Kidney tubule cell (primary cell): ENCODE measurements around the gene AGPAT2.

Experiments
- DNase-seq: peaks from one replicate; pipeline ENCODE4 v3.0.0-alpha.2; 2018; ENCODE audit warnings: low spot score

Gene AGPAT2

DNA sequence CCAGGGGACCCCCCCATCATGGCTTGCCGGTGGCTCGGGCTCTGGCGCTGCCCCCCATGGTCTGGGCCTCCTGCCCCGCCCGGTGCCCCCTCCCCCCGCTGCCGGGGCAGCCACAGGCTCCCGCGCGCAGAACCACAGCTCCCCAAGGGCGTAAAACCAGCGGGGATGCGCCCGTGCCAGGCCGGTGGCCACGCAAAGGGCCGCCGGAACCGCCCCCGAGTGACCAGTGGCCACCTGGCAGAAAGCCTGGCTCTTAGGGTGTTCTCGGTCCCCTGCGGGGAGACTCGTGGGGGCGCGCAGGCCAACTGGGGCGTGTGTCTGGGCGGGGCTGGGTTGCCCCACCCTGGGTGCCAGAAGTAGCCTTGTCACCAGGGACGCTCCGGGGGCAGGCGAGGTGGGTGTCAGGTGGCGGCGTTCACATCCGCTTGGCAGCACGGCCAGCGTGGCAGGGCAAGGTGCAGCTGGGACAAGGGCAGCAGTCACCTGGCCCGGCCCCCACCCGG, 515 bp upstream of the AGPAT2 start:
- DNase-seq, result no peak

DNA sequence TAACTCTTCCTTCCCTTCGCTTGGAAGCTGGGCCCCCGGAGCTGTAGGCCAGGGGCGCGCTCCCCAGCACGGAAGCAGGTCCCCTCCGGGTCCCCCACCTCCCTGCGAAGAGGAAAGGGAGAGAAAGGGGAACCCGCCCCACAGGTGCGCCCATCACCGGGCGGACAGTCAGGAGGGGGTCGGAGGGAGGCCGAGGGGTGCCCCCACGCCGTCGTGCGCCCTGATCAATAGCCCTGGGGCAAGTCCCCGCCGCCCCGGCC, 793 bp downstream of the AGPAT2 start:
- DNase-seq, result no peak

DNA sequence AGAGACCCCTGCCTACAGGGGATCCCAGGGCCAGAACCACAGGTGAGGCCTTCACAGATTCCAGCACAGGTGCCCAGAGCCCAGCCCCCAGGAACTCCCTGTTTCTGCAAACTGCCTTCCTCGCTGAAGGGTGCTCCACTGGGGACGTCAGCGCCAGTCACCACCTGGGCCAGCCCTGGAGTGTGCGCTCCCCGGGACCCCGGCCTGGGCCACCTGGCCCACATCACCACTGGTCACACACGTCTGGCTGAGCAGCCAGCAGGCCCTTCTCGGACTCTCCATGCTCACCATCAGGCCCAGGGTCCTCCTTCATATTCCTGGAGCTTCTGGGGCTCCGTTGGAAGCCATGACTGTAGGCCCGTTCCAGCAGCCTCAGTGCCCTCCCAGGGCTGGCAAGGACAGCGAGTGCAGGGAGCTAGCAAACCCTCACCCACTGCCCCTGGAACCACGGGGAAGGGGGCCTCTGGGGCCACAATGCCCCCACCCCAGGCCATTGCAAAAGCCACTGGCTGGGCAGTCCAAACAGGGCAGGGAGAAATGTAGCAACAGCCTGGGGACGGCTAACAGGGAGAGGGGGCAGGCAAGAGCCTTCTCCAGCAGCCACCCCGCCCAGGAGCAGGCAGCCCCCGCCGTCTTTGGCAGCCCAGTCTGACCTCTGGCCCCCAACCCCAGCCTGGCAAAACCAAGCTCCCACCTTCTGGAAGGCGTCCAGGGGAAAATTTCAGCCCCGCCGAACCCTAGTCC, 1.3 kb downstream of the AGPAT2 start:
- DNase-seq, result peak; percentile 13

DNA sequence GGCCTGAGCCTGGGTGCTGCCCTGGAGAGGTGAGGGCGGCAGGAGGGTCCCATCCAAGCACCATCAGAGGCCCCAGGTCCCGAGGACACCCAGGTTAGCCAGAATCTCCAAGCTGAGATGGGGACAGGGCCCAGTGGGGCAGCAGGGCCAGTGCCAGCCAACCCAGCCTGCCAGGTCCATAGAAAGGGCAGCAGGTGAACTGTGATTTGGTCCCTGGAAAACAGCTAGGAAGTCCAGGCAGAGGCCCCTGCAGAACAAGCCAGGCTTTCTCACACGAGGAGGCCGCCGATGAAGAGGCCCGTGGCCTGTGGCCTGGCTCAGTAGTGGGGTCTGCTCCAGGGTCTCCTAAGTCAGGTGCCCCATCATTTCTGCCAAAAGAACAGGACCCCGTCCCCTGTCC, 2.0 kb downstream of the AGPAT2 start:
- no peak for DNase-seq

DNA sequence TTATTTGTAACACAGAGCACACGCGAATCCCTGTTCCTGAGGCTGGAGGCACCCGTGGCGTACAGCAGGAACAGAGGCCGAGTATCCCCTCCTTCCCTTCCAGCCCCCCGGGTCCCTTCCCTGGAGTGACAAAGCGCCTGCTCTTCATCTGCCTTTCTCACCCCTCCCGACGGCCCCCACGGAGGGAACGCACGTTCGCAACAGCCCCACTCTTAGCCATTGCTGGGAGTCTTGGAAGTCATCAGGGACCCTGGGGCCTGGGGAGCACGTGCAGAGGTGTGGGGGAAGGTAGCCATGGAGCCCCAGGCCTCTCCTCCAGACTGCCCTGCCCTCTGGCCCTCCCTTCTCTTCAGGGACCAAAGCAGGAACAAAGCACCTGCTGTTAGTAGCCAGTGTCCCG, 2.5 kb downstream of the AGPAT2 start:
- DNase-seq, result no peak

DNA sequence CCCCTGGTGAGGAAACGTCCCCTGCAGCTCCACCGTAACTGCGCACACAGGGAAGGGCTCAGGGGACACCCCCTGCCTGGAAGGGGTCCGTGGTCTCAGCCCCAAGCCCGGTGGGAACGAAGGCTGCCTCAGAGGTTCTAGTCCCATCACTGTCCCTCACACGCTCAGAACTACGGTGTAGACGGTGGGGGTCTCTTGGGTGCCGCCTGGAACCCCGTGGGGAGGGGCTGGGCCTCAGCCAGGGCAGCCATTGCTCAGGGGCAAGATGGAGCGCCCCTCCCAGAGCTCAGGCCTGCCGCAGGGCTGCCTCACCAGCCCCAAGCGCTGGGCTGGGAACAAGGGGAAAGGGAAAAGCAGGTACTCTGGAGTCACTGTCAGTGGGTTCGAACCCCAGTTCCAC, 2.9 kb downstream of the AGPAT2 start:
- no peak for DNase-seq

DNA sequence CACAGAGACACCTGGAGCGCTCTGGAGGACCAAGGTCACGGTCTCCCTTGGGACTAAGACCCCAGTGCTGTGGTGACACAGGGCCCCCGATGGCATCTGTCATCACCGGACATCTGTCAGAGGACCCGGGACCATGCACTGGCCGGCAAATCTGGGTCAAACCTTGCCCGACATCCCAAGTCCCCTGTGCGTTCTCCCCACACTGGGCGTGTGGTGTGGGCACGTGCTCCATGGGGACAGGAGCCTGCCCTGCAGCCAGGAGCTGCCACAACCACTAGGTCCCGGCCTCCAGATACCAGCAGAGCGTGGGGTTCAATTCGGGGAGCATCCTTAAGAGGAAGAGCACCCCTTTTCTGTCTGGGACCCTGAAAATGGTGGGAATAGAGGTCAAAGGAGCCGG, 3.5 kb downstream of the AGPAT2 start:
- no peak for DNase-seq

DNA sequence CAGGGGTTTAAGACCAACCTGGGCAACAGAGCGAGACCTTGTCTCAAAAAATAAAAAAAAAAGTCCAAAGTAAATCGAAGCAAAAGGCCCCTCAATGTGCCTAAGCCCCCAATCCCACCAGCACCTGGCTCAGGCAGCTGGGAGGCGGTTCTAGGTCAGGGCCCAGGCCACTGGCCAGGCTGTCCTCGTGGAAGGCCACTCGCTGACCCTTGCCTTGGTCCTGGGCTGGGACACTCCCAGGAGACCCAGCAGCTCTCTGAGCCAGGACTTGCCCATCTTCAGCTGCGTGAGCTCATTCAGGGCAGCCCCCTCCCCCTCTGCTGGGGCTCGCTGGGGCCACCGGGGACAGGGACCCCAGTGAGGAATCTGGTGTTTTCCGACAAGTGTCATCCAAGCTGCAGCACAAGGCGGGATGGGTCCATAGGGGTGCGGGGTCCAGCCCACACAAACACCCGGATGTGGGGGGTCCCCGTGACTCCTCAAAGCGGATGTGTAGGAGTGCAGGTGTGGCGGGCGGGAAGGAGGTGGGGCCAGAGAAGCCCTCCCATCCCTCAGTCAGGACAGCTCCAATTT, 4.0 kb downstream of the AGPAT2 start:
- DNase-seq, result no peak

DNA sequence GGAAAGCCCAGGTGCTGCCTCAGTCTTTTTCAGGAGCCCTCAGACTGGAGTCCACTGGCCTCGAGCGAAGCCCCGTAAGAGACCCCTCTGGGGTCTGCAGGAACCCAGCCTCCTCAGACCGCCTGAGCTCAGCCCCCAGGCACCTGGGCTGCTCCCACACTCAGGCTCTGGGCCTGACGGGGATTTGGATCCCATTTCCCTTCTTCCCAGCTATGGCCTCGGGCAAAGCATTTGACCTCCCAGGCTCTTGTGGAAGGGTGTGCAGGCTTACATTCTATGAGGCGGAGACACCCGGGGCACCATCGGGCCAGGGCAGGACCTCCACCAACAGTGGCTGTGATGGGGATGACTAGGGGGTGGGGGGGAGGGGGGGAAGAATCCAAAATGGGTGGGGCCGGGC, 4.5 kb downstream of the AGPAT2 start:
- DNase-seq, result no peak

DNA sequence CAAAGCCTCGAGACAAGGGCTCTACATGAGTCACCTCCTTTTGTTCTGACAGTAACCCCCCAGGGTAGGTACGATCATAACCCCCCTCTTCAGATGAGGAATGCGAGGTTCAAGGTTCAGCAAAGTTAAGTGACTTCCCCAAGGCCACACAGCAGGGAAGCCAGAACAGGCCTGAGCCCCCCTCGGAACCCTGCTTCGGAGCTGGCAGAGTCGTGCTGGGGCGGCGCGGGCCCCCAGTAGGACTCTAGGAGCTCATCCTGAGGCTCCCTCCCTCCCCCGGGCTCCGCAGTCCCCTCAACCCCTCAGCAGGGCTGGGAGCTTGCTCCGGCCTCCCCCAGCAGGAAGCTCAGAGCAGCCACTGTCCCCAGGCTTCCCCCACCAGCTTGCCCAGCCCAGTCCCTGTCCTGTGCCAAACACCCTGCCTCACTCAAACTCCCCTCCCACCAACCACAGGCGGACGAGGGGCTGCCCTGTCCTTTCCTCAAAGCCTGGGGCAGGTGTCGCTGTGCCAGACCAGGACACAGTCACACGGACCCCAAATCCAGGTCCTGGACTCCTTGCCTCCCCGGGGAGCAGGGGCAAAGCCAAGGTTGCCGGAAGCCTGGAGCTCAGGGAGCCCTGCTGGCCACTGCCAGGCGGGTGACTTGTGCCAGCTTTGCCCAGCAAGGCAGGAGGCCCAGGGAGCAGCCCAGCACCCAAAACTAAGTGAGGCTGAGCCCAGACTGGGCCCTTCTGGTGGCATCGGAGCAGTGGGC, 5.1 kb downstream of the AGPAT2 start:
- DNase-seq, result no peak

DNA sequence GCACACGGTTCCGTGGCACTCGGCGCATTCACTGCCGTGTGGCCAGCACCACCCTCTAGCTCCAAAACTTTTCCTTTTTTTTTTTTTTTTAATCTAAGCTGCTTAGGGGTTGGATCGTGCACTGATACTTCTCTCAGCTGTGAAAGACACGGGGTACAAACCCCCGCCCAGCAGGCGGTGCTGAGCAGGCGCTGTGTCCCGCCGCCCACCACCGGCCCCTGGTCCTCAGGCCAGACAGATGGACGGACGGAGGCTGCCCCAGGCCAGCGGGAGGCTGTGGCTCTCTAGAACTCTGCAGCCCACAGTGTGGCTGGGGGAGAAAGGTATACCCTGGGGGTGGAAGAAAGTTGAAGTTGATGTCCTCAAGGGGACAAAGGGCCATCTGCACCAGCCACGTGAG, 6.2 kb downstream of the AGPAT2 start:
- DNase-seq, result no peak

DNA sequence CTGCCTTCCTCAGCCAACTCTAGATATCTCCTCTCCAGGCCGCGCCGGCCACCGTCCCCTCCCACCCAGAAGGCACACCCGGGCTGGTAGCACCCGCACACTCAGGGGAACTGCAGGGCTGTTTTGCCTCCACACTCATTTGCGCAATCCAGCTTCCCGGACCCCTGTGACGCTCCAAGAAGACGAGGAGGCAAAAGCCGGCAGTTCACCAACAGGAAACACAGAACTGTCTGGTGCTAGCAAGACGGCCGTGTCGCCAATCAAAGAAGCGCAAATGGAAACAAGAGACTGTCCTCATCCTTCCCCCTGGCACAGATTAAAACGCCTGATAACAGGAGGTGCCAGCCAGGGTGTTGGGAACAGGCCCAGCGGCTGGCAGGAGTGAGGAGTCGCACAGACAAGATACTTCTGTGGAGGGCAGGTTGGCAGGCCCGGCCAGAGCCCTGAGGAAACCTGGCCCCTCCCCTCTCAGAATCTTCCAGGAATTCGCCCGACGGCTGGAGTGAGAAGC, 7.8 kb downstream of the AGPAT2 start:
- no peak for DNase-seq

DNA sequence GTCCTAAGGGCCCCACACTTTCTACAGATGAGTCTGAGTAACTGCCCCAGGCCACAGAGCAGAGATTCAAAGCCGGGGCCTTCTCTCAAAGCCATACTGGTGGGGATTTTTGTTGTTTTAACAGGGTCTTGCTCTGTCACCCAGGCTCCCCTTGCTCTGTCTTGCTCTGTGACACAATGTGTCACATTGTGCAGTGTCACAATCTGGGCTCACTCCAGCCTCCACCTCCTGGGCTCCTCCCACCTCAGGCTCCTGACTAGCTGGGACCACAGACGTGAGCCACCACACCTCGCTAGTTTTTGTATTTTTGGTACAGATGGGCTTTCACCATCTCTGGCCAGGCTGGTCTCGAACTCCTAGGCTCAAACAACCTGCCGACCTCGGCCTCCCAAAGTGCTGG, 8.6 kb downstream of the AGPAT2 start:
- no peak for DNase-seq

DNA sequence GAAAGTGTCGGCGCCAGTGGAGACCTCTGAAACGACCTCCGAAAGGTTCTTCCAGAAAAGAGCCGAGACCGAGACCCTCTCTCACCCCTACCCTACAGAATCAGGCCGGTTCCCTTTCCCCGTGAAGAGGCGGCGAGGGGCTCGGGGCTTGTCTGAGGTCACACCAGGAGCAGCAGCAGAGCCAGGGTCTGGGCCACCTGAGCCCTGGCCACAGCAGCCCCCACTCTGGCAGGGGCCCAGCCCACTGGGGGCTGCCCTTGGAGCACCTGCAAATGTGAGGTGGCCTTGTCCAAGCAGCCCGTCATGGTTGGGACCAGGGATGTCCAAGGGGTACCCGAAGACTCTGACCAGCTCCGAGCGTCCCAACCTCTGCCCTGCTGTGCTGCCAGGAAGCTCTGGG, 9.2 kb downstream of the AGPAT2 start:
- no peak for DNase-seq

DNA sequence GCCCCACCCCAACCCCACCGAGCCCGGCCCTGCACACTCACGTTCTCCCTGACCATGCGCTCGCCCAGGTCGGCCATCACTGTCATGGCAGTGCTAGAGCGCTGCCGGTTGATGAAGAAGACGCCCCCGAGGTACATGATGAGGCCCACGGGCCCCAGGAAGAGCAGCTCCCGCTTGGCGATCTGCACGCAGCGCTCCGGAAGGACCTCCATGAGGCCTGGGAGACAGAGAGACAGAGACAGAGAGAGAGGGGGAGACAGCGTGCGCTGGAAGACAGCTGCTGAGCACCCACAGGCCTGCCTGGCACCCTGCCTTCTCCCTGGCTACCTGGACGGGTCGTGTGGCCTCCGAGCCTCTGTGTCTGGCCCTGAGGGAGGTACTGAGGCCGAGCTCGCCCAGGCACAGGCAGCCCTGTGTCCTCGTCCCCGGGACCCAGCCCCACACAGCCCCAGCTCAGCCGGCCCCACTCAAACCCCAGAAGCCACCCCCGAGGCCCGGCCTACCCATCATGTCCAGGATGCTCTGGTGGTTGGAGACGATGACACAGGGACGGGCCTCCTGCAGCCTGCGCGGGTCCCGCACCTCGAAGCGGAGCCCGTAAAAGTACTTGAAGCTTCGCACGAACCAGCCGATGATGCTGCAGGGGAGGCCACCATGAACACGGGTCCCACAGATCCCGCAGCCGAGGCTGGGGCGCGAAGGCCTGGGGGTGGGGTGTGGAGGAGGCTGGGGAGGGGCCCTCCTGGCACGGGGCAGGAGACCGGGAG, 10.2 kb downstream of the AGPAT2 start:
- DNase-seq, result no peak

DNA sequence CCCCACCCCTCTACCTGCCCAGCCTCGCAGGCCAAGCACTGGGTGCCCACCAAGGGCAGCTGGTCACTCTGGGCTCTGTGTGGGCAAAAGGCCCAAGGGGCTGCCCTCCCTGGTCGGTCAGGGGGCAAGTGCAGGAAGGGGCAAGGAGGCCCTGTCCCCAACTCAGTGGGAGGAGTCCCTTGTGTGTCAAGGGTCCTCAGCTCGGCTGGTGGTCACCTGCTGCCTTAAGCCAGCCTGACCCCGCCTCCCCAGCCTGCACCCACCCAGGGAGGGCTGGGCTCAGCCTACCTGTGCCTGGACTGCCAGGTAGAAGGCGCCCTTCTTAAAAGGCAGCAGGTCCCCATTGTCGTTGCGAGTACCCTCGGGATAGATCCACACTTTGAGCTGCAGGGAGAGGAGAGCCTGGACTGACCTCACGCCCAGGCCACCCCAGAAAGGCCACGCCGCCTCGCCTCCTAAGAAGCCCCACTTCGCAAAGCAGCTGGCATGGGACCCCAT, 10.9 kb downstream of the AGPAT2 start:
- DNase-seq, result no peak

DNA sequence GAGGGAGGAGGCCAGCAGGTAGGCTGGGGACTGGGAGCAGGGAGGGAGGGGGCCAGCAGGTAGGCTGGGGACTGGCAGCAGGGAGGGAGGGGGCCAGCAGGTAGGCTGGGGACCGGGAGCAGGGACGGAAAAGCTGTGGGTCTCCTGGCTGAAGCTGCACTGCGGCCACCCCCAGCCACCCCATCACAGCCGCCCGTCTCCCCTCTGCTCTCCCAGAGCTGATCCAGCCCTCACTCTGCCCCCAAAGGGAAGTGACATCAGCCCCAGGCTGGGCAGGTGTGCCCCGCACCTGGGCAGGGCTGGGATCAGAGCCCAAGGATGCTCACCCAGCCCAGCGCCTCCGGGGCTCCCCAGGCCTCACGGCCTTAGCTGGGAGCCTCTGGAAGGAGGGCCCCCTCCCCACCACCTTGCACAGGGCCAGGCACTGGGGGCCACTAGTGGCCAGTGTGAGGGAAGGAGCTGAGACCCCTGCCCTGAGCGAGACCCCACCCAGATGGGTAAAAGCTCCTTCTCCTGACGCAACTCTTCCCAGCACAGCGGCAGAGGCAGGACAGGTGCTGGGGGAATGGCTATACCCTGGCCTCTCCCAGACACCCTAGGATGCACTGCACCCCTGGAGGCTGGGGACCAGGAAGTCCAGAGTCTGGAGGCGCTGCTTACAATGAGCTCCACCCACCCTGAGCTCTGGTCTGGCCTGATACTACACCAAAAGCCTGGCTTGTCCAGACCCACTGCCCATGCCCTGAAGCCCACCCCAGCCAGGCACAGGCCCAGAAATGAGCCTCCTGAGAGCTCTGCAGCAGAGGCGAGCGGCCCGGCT, 11.6 kb downstream of the AGPAT2 start:
- DNase-seq, result no peak

DNA sequence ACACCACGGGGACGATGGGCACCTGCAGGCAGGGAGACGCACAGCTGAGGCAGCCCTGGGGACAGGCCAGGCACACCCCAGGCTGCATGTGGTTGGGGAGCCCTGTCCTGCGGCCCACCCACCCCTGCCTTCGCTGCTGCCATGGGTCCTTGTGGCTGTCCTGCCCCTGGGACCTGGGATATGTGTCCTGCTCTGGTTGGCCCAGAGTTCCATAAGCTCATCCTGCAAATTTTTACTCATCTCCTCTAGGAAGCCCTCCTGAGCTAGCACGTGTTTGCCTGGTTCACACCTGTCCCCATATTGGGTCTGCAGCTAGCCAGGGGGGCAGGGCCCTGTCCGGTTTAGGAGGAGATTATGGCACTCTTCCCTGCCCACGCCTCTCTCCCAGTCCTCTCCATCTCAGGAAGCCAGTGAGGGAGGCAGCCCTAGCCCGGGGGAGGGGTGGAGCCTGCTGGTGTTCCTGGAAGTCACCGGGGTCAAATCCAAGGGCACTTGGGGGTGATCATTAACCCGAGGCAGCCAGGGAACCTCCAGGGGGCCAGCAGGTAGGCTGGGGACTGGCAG, 12.4 kb downstream of the AGPAT2 start:
- peak; percentile 46 for DNase-seq

DNA sequence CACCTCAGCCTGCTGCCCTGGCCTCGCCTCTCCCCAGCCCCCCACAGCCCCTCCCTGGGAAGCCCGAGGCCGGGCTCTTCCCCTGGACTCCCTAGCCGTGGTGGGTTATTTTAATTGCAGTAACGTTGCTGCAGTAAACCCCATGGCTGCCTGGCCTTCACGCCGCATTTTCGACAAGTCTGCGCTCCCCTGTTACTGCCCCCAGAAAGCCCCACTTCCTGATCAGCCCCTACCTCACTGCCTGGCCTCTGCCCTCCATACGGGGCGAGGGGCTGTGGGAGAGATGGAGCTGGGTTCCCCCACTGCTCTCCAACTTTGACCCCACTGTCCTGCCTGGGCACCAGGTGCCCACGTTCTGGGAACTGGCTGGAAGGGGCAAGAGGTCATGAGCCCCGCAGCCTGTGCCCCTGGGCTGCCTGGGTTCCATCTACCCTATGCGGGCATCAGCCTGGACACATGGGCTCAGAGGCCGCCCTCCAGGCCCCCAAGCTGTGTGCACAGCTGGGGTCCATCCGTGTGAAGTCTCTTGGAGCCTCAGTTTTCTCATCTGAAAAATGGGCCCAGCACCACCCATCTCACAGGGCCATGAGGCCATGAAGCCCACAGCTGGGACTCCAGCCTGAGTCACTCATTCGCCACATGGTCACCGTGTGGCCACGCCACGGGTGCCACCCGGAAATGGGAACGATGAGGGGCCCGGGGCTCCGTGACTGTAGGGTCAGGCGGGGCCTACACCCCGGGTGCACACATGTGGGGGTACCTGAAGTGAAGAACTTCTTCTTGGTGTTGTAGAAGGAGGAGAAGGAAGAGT, 13.1 kb downstream of the AGPAT2 start:
- DNase-seq, result no peak
